Stimulated activated CD8-positive, alpha-beta memory T cell treated with anti-CD3 and anti-CD28 coated beads, Interleukin-12 subunit alpha, Interleukin-12 subunit beta, amount 100 ng/mL, for 1 hour (primary cell): Measurements from ENCODE around the gene WWOX.

Experiments
- DNase-seq: peaks from one replicate; pipeline ENCODE4 v3.0.0-alpha.2; 2020; ENCODE audit warnings: low read depth

The WWOX gene

GRCh38 chr16:78105517-78105916, 6.1 kb downstream of the WWOX start:
- DNase-seq, result no peak

DNA sequence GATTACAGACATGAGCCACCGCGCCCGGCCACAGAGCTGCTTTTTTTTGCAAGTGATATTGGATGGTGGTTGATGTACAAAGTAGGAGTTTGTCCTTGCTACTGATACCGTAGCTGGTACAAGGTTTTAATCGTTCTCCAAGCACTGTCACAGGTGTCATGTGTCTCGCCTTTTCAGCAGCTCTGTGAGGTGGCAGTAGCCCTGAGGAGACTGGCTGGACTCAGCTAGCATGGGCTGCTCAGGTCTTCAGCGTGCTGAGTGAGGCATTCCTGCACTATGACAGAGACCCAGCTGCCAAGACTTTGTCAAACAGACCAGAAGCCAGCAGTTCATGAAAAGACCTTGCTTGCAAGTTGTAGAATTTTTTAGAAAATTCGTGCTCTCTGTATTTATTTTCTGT, 7.2 kb downstream of the WWOX start:
- no peak for DNase-seq

GRCh38 chr16:78108451-78108850, 9.0 kb downstream of the WWOX start:
- no peak for DNase-seq

- no peak for DNase-seq
Measured at GRCh38 chr16:78113258-78113657, 13.8 kb downstream of the WWOX start.

GRCh38 chr16:78115659-78116058, 16.2 kb downstream of the WWOX start:
- DNase-seq, result no peak

DNA sequence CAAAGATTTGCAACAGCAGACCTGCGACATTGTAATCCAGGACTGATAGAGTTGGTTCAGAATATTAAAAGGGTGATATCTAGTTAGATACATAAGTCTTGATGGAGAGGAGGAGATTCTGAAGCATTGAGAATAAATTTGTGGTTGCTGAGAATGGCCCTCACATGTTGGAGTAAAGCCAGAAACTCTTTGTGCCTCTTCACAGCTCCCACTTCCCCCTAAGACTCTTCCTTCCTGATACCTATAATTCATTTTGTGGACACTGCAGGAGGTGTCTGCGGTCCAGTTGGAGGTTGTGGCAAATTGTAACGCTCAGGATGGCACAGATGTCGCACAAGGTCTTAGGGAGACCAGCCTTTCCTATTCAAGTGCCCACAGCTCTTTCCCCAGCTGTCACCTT, 17.5 kb downstream of the WWOX start:
- no peak for DNase-seq

- DNase-seq, result no peak
Measured at GRCh38 chr16:78117391-78117790, 17.9 kb downstream of the WWOX start.

DNA sequence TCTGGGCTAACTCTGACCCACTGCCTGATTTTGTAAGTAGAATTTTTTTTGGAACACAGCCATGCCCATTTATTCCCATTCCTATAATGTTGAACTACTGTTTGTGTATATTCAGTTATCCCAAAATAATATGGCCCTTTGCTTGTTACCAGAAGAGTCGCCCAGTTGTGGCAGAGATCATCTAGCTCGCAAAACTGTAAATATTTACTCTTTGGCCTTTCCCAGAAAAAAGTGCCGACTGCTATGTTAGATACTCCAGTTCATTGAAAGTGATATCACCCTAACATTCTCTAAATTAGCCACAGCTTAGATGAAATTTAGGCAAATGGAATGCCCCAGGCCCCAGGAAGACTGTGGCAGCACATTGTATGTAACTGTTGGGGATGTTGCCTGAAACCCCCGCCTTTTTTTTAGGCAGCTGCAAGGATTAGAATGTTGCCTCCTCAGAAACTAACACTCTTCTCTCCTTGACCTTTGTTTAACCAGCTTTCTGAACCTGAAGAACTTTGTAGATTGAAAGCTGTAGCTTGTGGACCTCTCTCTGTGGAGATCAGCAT, 19.1 kb downstream of the WWOX start:
- DNase-seq, result no peak

DNA sequence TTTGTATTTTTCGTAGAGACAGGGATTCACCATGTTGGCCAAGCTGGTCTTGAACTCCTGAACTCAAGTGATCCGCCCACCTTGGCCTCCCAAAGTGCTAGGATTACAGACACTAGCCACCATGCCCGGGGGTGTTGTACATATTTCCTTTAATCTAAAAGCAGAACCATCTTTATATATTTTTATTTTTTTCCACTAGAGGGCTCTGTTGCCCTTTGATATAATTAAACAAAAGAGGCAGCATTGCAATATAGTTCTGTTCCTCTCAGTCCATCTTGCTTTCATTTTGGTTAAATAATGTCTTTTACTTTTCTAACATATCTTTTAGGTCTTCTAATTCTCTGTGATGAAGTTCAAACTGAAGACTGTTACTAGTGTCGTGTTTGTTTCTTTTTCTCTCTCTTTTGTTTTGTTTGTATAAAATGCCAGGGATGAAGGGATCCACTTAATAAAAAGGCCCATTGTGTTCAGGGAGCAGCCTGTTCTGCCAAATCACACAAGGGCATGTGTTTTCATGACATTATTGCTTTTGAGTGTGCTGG, 23.4 kb downstream of the WWOX start:
- no peak for DNase-seq

- DNase-seq, result no peak
Measured at GRCh38 chr16:78125112-78125844, 25.8 kb downstream of the WWOX start.

DNA sequence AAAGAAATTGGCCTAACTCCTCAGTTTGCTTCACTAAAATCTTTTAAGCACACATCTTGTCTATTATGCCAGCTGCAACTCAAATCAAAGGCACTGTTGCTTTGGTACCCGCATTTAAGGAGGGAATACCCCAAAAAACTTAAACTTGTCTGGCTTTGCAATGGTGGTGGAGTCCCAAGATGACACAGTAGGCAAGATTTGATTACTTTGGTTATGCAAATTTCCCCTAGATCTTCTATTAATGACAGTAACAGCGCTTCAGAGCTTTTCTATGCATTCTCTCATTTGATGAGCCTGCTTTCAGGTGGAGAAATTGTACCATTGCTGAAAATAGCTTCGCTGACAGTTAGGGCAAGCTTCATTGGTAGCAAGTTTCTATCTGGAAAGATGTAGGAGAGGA, 27.2 kb downstream of the WWOX start:
- no peak for DNase-seq

GRCh38 chr16:78127130-78127529, 27.7 kb downstream of the WWOX start:
- DNase-seq, result no peak

DNA sequence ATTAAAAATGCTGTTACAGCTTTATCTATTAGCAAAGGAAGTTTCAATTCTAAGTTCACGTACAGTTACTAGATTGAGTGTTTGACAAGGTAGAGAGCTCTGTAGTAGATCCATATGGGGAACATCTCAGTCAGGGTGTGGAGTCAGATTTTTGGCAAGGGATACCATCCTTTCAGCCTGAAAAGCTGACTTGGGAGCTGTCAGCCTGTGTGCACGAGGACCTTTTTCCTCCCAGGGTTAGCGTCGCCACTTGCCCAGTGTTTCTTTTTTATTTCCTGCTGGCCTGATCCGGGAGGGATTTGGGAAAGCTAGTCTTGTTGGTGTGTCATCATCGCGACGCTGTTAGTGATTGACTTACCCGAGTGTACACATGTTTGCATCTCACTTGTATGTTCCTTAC, 29.5 kb downstream of the WWOX start:
- DNase-seq, result no peak

- no peak for DNase-seq
Measured at GRCh38 chr16:78129349-78129748, 29.9 kb downstream of the WWOX start.

- DNase-seq, result no peak
Measured at GRCh38 chr16:78130083-78130608, 30.7 kb downstream of the WWOX start.

DNA sequence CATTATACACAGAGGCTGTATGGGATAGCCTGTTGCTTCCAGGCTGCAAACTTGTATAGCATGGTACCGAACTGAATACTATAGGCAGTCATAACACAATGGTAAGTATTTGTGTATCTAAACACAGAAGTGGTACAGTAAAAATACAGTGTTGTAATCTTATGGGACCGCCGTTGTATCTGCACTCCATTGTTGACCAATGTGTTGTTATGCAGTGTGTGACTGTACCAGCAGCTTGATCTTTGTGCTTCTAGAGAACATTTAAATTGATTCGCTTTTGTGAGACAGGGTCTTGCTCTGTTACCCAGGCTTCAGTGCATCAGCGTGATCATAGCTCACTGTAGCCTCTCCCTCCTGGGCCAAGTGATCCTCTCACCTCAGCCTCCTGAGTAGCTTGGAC, 31.5 kb downstream of the WWOX start:
- DNase-seq, result no peak

DNA sequence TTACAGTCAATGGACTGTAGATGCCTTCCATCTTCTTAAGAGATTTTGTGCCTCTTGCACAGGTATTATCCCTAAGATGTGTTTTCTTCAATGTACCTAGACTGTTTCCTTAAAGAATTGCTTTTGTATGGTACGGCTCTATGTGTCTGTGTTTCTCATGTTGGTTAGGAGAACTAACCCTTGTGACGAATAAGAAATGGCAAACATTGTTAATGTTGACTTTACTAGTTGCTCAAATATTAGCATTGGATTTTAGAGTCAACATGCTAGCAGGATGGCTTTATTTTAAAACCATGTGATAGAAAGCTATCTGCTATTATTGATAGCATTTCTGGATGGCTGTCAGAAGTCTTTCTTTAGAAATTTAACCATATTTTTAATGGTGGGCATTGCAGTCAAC, 34.5 kb downstream of the WWOX start:
- DNase-seq, result no peak

GRCh38 chr16:78134944-78135619, 35.6 kb downstream of the WWOX start:
- no peak for DNase-seq

DNA sequence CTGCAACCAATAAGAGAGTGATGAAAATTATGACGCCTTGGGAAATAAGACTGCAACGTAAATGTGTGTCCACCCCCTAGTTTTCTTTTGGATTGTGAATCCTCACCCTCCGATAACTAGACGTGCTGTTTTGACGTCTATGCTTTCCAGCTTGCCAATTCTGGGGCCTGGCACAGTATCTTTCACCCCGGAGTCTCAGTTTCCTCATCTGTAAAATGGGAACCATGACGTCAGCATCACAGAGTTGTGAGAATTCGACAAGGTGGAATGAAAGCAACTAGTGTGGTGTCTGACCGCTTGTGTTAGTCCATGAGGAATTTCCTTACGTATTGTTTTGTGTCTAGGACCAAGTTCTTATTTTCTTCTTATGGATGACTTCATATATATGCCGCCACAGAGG, 37.7 kb downstream of the WWOX start:
- no peak for DNase-seq

GRCh38 chr16:78137782-78138616, 38.5 kb downstream of the WWOX start:
- no peak for DNase-seq

- DNase-seq, result no peak
Measured at GRCh38 chr16:78140818-78141466, 41.5 kb downstream of the WWOX start.

DNA sequence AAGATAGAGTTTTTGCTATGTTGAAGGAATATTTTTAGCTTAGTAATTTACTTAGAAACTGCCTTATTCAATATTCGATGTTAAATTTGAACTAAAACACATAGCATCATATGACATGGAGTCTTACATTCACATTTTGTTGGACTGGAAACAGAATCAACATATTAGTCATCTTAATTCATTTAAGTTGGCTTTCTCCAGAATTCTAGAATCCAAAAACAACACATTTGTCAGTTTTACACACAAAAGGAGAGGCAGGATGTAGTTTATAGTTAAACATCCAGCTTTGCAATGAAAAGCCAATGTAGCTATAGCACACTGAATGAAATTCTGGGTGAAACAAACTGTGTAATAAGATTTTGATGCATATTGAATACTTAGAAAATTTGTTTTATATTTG, 43.3 kb downstream of the WWOX start:
- no peak for DNase-seq
